Activated CD8-positive, alpha-beta memory T cell treated with anti-CD3 and anti-CD28 coated beads, Interleukin-2, amount 10 ng/mL, durations not matched to agents 7 days and 5 days (primary cell): ENCODE measurements around the gene SLC12A8. TPM values are rescaled to one million over a fixed set of nuclear protein-coding genes. Genes with fewer than 3 reads are reported as not detected.

Experiments used
- ATAC-seq: fragments of 150-1000 bp; cut with Tn5 transposase; one replicate; pipeline ENCODE4 v1.10.0; 2021; ENCODE audit warnings: moderate library complexity
- CTCF ChIA-PET: fragments of 350-600 bp; sonication (Branson Sonifier 250); formaldehyde crosslinking; loops from one replicate; lab custom pipeline; 2021; ENCODE audit warnings: antibody characterized with exemption; lab: Charles Lee
- DNase-seq: peaks from one replicate; pipeline ENCODE4 v3.0.0-alpha.2; 2020
- H3K27ac Mint-ChIP-seq: one replicate; pipeline ENCODE4 v1.8.0; 2021; ENCODE audit warnings: mild to moderate bottlenecking, mixed read lengths
- H3K27me3 Mint-ChIP-seq: one replicate; pipeline ENCODE4 v1.8.0; 2021; ENCODE audit warnings: mixed read lengths
- H3K36me3 Mint-ChIP-seq: one replicate; pipeline ENCODE4 v1.8.0; 2021; ENCODE audit warnings: mild to moderate bottlenecking, mixed read lengths
- H3K4me1 Mint-ChIP-seq: one replicate; pipeline ENCODE4 v1.8.0; 2021; ENCODE audit warnings: mixed read lengths
- H3K4me3 Mint-ChIP-seq: one replicate; pipeline ENCODE4 v1.8.0; 2021; ENCODE audit warnings: mild to moderate bottlenecking, moderate library complexity, mixed read lengths
- H3K9me3 Mint-ChIP-seq: one replicate; pipeline ENCODE4 v1.8.0; 2022; ENCODE audit warnings: low read depth, mixed read lengths
- total RNA-seq, 2 experiments: library from RNA; stranded (reverse); gene quantifications; one replicate each; pipeline ENCODE4 v1.2.3, GENCODE V29; 2021

Gene SLC12A8
- total RNA-seq, 2 experiments from 2014 or later = 1.3 to 4.3 TPM

DNA sequence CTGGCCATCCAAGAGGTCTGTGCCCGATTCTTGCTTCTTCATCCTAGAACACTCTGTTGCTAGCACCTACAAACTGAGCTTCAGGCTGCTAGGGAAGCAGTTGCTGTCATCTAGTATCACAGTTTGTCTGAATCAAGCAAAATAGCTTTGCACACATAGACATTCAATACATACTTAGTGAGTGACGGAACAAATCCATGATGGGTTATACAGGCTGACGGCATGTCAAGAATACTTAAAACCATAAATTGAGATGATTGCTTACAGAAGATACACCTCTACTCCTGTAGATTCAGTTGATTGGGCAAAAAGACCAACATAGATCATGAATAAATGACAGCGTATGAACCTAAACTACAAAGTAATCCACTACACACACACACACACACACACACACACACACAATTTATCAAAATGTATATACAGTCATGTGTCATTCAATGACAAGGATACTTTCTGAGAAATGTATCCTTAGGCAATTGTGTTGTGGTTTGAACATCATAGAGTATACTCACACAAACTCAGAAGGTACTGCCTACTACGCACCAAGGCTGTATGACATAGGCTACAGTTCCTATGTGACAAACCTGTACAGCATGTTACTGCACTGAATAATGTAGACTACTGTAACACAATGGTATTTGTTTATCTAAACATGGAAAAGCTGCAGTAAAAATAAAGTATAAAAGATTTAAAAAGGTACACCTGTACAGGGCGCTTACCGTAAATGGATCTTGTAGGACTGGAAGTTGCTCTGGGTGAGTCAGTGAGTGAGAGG lies 142.4 kb downstream of the SLC12A8 start:
- CTCF ChIA-PET = no interaction called here
- no peaks in the 10 kb centered on the region for H3K36me3 Mint-ChIP-seq
- no peak overlapping the region for H3K4me3 Mint-ChIP-seq
- no peaks in the 10 kb centered on the region for H3K27me3 Mint-ChIP-seq
- H3K4me1 Mint-ChIP-seq = peaks cover 12% of the 10 kb centered on the region
- H3K27ac Mint-ChIP-seq = no peak overlapping the region
- ATAC-seq (no peak), DNase-seq (no peak)
- H3K9me3 Mint-ChIP-seq = no peaks in the 10 kb centered on the region

DNA sequence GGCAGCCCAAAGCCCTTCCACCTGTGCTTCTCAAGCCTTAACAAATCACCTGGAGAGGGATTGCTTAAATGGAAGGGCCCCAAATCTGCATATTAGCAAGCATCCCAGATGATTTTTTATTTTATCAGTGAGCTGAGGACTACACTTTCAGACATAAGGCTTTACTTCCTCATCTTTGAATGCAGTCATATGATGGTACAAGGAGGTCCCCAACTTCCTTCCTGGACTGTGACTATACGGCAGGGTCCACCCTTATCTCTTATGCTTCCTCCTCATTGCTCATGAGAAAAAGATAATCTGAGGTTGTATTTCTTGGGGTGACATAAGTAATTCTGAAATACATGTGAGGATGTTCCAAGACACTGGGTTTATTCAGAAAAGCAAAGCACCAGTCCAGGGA lies 143.1 kb downstream of the SLC12A8 start:
- H3K4me3 Mint-ChIP-seq = no peak overlapping the region
- peaks cover 2% of the 10 kb centered on the region for H3K27me3 Mint-ChIP-seq
- CTCF ChIA-PET = no interaction called here
- H3K27ac Mint-ChIP-seq = no peak overlapping the region
- peaks cover 12% of the 10 kb centered on the region for H3K4me1 Mint-ChIP-seq
- no peaks in the 10 kb centered on the region for H3K9me3 Mint-ChIP-seq
- ATAC-seq = no peak
- DNase-seq = no peak
- no peaks in the 10 kb centered on the region for H3K36me3 Mint-ChIP-seq

DNA sequence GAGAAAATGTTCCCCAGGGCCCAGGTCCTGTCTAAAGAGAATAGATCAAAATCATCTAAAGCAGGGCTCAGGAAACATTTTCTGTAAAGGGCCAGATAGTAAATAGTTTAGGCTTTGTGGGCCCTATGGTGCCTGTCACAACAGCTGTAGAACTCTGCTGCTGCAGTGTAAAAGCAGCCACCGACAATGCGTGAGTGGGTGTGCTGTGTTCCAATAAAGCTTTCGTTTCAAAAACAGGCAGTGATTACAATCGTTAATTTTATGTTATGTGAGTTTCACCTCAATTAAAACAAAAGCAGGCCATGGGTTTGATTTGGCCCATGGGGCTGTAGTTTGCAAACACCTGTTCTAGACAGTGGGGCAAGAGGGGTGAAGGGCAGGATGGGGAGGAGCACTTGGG lies 144.3 kb downstream of the SLC12A8 start:
- DNase-seq (no peak), ATAC-seq (no peak)
- H3K9me3 Mint-ChIP-seq = no peaks in the 10 kb centered on the region
- no peak overlapping the region for H3K4me3 Mint-ChIP-seq
- H3K4me1 Mint-ChIP-seq = peaks cover 12% of the 10 kb centered on the region
- H3K36me3 Mint-ChIP-seq = no peaks in the 10 kb centered on the region
- H3K27ac Mint-ChIP-seq = no peak overlapping the region
- H3K27me3 Mint-ChIP-seq = peaks cover 13% of the 10 kb centered on the region
- CTCF ChIA-PET = no interaction called here

- no peak overlapping the region for H3K4me3 Mint-ChIP-seq
- DNase-seq (no peak), ATAC-seq (no peak)
- H3K4me1 Mint-ChIP-seq = peaks cover 12% of the 10 kb centered on the region
- no peaks in the 10 kb centered on the region for H3K9me3 Mint-ChIP-seq
- no peak overlapping the region for H3K27ac Mint-ChIP-seq
- peaks cover 23% of the 10 kb centered on the region for H3K27me3 Mint-ChIP-seq
- CTCF ChIA-PET = no interaction called here
- no peaks in the 10 kb centered on the region for H3K36me3 Mint-ChIP-seq
These were observed 145.3 kb downstream of the SLC12A8 start for GRCh38 chr3:125067225-125067624.

GRCh38 chr3:125062904-125063618 lies 149.5 kb downstream of the SLC12A8 start:
- no peak overlapping the region for H3K4me3 Mint-ChIP-seq
- CTCF ChIA-PET = interaction anchor here (1.7 kb wide), 1 partner anchor 11 kb away, joined by 3 read pairs; no protein-coding TSS in a partner anchor
- H3K27ac Mint-ChIP-seq = no peak overlapping the region
- peaks cover 45% of the 10 kb centered on the region for H3K27me3 Mint-ChIP-seq
- DNase-seq (no peak), ATAC-seq (no peak)
- no peaks in the 10 kb centered on the region for H3K4me1 Mint-ChIP-seq
- no peaks in the 10 kb centered on the region for H3K9me3 Mint-ChIP-seq
- peaks cover 1% of the 10 kb centered on the region for H3K36me3 Mint-ChIP-seq

- CTCF ChIA-PET = no interaction called here
- DNase-seq (no peak), ATAC-seq (no peak)
- Mint-ChIP-seq H3K9me3 (no peaks in the 10 kb centered on the region), H3K27ac (no peak overlapping the region), H3K36me3 (peaks cover 1% of the 10 kb centered on the region), H3K4me3 (no peak overlapping the region), H3K27me3 (peaks cover 45% of the 10 kb centered on the region), H3K4me1 (peaks cover 2% of the 10 kb centered on the region)
These were observed 150.9 kb downstream of the SLC12A8 start for GRCh38 chr3:125061646-125062045.

GRCh38 chr3:125061170-125061569 lies 151.4 kb downstream of the SLC12A8 start:
- CTCF ChIA-PET = no interaction called here
- Mint-ChIP-seq H3K27ac (no peak overlapping the region), H3K27me3 (peaks cover 45% of the 10 kb centered on the region), H3K4me1 (peaks cover 7% of the 10 kb centered on the region), H3K9me3 (no peaks in the 10 kb centered on the region), H3K4me3 (no peak overlapping the region), H3K36me3 (peaks cover 1% of the 10 kb centered on the region)
- ATAC-seq (no peak), DNase-seq (no peak)

DNA sequence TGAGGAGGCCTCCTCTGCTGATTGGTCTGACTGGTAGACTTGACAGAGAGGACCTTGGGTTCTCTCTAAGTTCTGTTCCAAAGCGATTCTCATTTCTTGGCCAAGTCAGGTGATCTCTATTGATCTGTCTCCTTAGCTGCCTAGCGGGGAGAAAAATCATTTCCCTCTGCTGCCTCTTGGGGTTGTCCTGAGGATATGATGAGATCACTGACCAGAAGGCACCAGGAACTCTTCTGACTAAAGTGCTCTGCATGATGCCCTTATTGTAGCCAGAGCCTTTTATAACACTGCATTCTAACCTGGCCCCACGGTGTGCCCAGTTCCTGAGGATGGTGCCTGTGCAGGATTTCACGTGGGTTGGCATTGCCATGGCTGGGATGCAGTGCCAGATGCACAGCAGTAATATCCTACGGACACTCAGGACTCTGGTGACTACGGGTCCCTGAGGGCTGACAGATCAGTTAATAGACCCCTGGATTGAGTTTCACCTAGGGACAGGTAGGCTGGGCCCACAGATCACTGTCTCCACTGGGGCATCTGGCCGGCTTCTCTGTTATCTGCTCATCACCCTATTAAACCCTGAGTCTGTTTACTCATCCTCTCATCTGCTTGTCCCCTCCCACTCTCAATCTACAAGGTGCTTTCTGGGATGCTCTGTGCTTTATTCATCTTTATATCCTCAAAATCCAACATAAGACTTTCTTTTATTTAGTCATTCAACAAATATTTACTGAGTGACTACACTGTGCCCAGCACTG lies 152.9 kb downstream of the SLC12A8 start:
- DNase-seq (no peak), ATAC-seq (no peak)
- peaks cover 45% of the 10 kb centered on the region for H3K27me3 Mint-ChIP-seq
- H3K9me3 Mint-ChIP-seq = no peaks in the 10 kb centered on the region
- H3K27ac Mint-ChIP-seq = no peak overlapping the region
- peaks cover 8% of the 10 kb centered on the region for H3K4me1 Mint-ChIP-seq
- CTCF ChIA-PET = interaction anchor here (0.6 kb wide), 2 partner anchors 56 to 236 kb away, joined by 3 read pairs; no protein-coding TSS in a partner anchor
- peaks cover 2% of the 10 kb centered on the region for H3K36me3 Mint-ChIP-seq
- H3K4me3 Mint-ChIP-seq = no peak overlapping the region

DNA sequence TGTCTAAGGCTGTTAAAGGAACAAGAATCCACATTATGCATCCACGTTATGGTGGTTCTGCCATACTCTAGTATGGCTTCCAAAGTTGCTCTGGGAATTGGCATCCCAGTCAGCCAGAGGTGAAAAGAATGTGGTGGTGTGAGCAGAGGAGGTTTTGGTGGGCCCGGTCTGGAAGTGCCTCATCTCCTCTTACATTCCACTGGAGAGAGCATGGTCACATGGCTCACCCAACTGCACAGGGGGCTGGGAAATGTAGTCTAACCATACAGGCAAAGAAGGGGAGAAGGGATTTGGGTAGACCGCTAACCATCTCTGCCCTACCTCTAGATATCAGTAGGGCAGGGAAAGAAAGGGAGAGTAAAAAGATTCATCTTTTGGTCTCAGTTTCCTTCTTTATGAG lies 153.6 kb downstream of the SLC12A8 start:
- Mint-ChIP-seq H3K4me1 (peaks cover 16% of the 10 kb centered on the region), H3K27me3 (peaks cover 38% of the 10 kb centered on the region), H3K9me3 (no peaks in the 10 kb centered on the region), H3K4me3 (no peak overlapping the region), H3K36me3 (peaks cover 5% of the 10 kb centered on the region), H3K27ac (no peak overlapping the region)
- CTCF ChIA-PET = interaction anchor here (0.6 to 1.1 kb wide), 2 partner anchors 57 to 83 kb away, joined by 3 read pairs; no protein-coding TSS in a partner anchor
- no peak for ATAC-seq
- no peak for DNase-seq

GRCh38 chr3:125058529-125058928 lies 154.0 kb downstream of the SLC12A8 start:
- CTCF ChIA-PET = interaction anchor here (1.1 kb wide), 1 partner anchor 84 kb away, joined by 3 read pairs; no protein-coding TSS in a partner anchor
- no peaks in the 10 kb centered on the region for H3K9me3 Mint-ChIP-seq
- DNase-seq (no peak), ATAC-seq (no peak)
- H3K27me3 Mint-ChIP-seq = peaks cover 35% of the 10 kb centered on the region
- H3K36me3 Mint-ChIP-seq = peaks cover 5% of the 10 kb centered on the region
- H3K4me3 Mint-ChIP-seq = no peak overlapping the region
- peaks cover 20% of the 10 kb centered on the region for H3K4me1 Mint-ChIP-seq
- H3K27ac Mint-ChIP-seq = no peak overlapping the region

DNA sequence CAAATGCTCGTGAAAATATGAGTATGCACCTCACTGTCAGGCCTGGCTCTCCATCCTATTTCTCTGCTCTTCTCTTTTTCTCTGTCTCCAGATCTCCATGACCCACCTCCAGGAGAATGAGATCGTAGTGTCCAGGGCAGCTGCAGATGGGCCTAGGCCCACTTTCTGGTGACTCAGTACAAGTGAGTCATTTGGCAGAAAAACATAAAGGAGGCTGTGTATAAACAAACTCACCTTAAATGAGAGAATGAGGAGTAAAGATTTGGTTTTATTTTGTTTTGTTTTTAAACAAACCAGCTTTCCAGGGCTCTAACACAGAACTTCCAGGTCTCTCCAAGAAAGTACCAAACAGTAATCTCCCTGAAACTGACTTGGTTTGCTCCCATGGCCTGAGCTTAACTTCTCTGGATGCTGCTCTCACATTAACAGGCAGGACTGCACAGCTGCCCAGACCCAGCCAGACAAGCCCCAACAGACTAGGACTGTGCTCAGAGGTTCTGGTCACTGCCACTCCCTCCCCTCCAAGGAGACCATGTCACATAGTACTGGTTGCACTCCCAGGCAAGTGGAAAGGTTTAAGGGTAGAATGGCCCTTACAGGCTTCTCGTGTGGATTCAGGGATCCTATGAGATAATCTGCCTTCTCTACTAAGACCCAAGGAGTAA lies 155.2 kb downstream of the SLC12A8 start:
- H3K4me3 Mint-ChIP-seq = peak overlapping the region; percentile 16
- H3K27me3 Mint-ChIP-seq = peaks cover 23% of the 10 kb centered on the region
- no peak for ATAC-seq
- CTCF ChIA-PET = no interaction called here
- peaks cover 5% of the 10 kb centered on the region for H3K36me3 Mint-ChIP-seq
- H3K9me3 Mint-ChIP-seq = no peaks in the 10 kb centered on the region
- peaks cover 32% of the 10 kb centered on the region for H3K4me1 Mint-ChIP-seq
- DNase-seq = no peak
- no peak overlapping the region for H3K27ac Mint-ChIP-seq

- H3K27me3 Mint-ChIP-seq = peaks cover 11% of the 10 kb centered on the region
- H3K4me3 Mint-ChIP-seq = peak within 1 kb of the TSS; percentile 99
- H3K36me3 Mint-ChIP-seq = peaks cover 9% of the 10 kb centered on the region
- H3K4me1 Mint-ChIP-seq = peaks cover 42% of the 10 kb centered on the region
- ATAC-seq = peak; percentile 81
- H3K27ac Mint-ChIP-seq = peak within 1 kb of the TSS; percentile 95
- peak; percentile 85 for DNase-seq
- no peaks in the 10 kb centered on the region for H3K9me3 Mint-ChIP-seq
- CTCF ChIA-PET = no interaction called here
These were observed 156.4 kb downstream of the SLC12A8 start, which contains the start of gene HEG1 for GRCh38 chr3:125055913-125056745. TSS of gene HEG1 (minus strand) at chr3:125055997. CDS start at chr3:125055890, 107 bp downstream.
